Measurements from ENCODE around the gene EPC2.

- TF ChIP-seq CTCF (IDR thresholded peaks at IDR 0.05) (no peak), POLR2A (IDR thresholded peaks at IDR 0.05) (no peak)
These were observed 37.0 kb upstream of the EPC2 start for GRCh38 chr2:148607566-148607965.

Data from testis (tissue), 2 donors.